Skeletal muscle tissue (tissue), 4 donors: ENCODE results near the gene PDLIM3. TPM values are rescaled to one million over a fixed set of nuclear protein-coding genes. Genes with fewer than 3 reads are reported as not detected.
A peak's percentile ranks its signal among the peaks of the same experiment; 100 is the strongest.

Experiments used
- H3K27ac ChIP-seq: one replicate; pipeline ENCODE4 v1.7.0; 2013; ENCODE audit warnings: mild to moderate bottlenecking, low read depth, low read length, inconsistent platforms
- H3K27me3 ChIP-seq, 3 donors: one replicate each; pipeline ENCODE4 v1.7.0; 2013; ENCODE audit warnings: low read length in 3 of 3; ENCODE audit not compliant: control insufficient read depth in 3 of 3, insufficient read depth in 3 of 3
- H3K36me3 ChIP-seq, 3 donors: one replicate each; pipeline ENCODE4 v1.7.0; 2013; ENCODE audit warnings: low read length in 3 of 3; ENCODE audit not compliant: control insufficient read depth in 3 of 3, insufficient read depth in 3 of 3
- H3K4me1 ChIP-seq, 3 donors: one replicate each; pipeline ENCODE4 v1.7.0; 2013; ENCODE audit warnings: low read length in 3 of 3, mild to moderate bottlenecking in 3 of 3; ENCODE audit not compliant: control insufficient read depth in 3 of 3, insufficient read depth in 3 of 3
- H3K4me3 ChIP-seq, 3 donors: one replicate each; pipeline ENCODE4 v1.7.0; 2013; ENCODE audit warnings: low read length in 3 of 3
- H3K9ac ChIP-seq, 3 donors: one replicate each; pipeline ENCODE4 v1.7.0; 2013; ENCODE audit warnings: low read length in 3 of 3, mild to moderate bottlenecking in 3 of 3, moderate library complexity in 2 of 3, low read depth in 1 of 3
- H3K9me3 ChIP-seq, 3 donors: one replicate each; pipeline ENCODE4 v1.7.0; 2013; ENCODE audit warnings: low read length in 3 of 3; ENCODE audit not compliant: control insufficient read depth in 3 of 3
- total RNA-seq: library from RNA; depleted of rRNA; stranded (reverse); fragments of >200 nt; gene quantifications from one replicate; pipeline ENCODE4 v1.2.3, GENCODE V29; 2014
- donor health status: Osteomylitis.

PDLIM3 gene, protein sequence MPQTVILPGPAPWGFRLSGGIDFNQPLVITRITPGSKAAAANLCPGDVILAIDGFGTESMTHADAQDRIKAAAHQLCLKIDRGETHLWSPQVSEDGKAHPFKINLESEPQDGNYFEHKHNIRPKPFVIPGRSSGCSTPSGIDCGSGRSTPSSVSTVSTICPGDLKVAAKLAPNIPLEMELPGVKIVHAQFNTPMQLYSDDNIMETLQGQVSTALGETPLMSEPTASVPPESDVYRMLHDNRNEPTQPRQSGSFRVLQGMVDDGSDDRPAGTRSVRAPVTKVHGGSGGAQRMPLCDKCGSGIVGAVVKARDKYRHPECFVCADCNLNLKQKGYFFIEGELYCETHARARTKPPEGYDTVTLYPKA
- total RNA-seq: 415 TPM

DNA sequence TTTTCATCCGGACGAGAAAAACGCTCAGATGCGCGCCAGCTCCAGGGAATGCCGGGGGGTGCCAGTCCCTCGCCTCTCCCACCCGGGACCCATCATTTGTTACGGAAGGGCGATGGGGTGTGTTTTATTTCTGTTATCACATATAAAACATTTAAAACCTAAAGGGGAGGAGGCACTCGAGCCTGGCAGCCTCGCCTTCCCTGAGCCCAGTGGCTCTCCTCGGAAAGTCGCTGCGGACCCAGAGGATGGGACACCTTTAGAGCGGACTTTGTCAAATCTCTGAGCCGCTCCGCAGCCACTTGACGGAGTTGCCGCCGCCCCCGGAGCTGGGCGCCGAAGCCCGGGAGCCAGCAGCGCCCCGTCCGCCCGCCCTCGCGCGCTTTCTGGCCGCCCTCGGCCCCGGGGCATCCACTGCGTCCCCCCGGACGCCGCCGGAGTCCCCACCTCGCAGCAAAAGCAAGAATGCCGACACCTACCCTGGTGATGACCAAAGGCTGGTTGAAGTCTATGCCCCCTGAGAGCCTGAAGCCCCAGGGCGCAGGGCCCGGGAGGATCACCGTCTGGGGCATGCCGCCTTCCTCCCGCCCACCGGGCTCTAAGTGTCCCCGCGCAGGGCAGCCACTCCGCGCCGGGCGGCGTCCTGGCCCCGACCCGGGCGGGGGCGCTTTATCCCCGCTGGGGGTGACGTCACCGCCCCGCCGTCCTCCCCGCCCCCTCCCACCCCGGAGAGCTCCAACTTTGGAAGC is at the start of gene PDLIM3:
PDLIM3 (minus strand) TSS at position 642 of the 746 bp plus-strand sequence; CDS start at position 569, 73 bp downstream.
- H3K4me3 ChIP-seq: peak within 1 kb of the TSS; percentile 75 to 97 (median 88)
- peak within 1 kb of the TSS; percentile 98 to 99 (median 99) for H3K9ac ChIP-seq
- H3K27me3 ChIP-seq: no peaks in the 10 kb centered on the region
- H3K36me3 ChIP-seq: peaks cover under 1 to 16% (median 6%) of the 10 kb centered on the region in 3 donors
- no peaks in the 10 kb centered on the region for H3K9me3 ChIP-seq
- peaks cover 17 to 24% (median 22%) of the 10 kb centered on the region in 3 donors for H3K4me1 ChIP-seq
- peak within 1 kb of the TSS; percentile 99 for H3K27ac ChIP-seq

DNA sequence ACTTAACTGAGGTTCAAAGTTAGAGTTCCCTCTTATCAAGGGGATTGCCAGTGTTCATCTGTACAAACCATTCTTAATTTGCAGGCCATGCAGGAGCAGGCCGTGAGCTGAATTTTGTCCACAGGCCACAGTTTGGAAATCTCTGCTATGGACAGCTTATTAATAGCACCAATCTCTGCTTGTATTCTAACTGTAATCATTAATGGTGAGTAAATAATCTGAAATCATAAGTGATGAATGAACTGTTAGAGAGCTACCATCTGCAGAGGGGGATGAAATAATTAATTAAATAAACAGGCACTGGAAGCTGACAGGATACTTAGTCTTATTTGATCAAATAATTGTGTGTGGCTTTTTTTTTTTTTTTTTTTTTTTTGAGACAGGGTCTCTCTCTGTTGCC is 48.5 kb upstream of the PDLIM3 start:
- Histone ChIP-seq H3K4me1 (peaks cover 6 to 21% (median 8%) of the 10 kb centered on the region in 3 donors), H3K4me3 (no peak overlapping the region), H3K9me3 (no peaks in the 10 kb centered on the region), H3K27ac (peak overlapping the region; percentile 90), H3K9ac (peak overlapping the region in 1 of 3 donors; percentile 52), H3K36me3 (no peaks in the 10 kb centered on the region), H3K27me3 (no peaks in the 10 kb centered on the region)

DNA sequence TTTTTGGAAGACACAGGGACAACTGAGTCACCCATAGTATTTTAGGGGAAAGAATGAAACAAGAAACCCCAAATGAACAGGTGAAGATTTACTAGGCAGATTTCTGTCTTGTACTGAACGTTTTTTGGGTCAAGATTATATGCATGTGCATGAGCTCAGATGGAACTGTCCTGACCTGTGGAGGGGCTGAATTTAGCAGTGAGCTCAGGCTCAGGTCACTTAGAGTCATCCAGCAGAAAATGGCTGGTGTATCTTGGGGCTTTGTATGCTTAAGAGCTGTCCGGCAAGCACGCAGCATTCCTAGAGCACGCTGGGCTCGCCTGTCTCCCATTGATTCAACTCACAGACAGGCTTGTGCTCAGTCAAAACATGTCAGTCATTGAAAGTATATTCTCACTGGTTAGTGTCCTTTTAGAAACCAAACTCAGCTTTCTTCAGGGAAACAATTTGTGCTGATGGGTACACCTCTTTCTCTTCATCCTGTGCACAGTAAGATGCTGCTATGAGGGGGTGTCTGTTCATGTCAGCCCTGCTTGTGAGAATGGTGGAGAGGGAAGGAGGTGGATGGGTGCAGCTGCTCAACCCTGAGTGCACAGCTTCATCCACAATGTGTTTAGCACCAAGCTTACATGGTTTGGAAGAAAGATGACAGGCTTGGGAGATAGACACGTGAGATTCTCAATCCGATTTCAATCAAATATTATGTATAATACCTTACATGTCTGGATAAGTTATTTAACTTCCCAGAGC is 47.5 kb upstream of the PDLIM3 start:
- Histone ChIP-seq H3K27ac (peak overlapping the region; percentile 90), H3K27me3 (no peaks in the 10 kb centered on the region), H3K9ac (peak overlapping the region; percentile 37 to 61 (median 52)), H3K36me3 (no peaks in the 10 kb centered on the region), H3K4me1 (peaks cover 2 to 19% (median 12%) of the 10 kb centered on the region in 3 donors), H3K9me3 (no peaks in the 10 kb centered on the region), H3K4me3 (peak overlapping the region in 1 of 3 donors; percentile 46)

DNA sequence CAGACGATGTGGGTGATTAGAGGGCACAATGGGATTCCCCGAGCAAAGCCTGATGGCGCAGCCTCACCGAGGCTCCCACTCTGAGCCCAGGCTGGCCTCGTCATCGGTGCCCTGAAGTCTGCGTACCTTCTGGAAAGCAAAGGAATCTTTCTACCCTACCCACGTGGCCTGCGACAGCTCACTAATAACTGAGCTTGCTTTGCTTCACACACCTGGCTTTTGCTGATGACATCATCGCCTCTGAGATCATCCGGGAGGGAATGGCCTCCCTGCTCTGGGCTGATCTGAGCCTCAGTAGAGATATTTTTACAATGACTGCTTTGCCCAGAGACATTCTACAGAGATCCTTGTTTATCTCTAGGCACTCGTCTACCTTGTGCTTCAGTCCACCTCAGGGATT is 45.4 kb upstream of the PDLIM3 start:
- no peaks in the 10 kb centered on the region for H3K27me3 ChIP-seq
- H3K36me3 ChIP-seq: no peaks in the 10 kb centered on the region
- H3K4me3 ChIP-seq: no peak overlapping the region
- H3K27ac ChIP-seq: peak overlapping the region; percentile 90
- no peaks in the 10 kb centered on the region for H3K9me3 ChIP-seq
- no peak overlapping the region for H3K9ac ChIP-seq
- peaks cover 17 to 24% (median 17%) of the 10 kb centered on the region in 3 donors for H3K4me1 ChIP-seq

DNA sequence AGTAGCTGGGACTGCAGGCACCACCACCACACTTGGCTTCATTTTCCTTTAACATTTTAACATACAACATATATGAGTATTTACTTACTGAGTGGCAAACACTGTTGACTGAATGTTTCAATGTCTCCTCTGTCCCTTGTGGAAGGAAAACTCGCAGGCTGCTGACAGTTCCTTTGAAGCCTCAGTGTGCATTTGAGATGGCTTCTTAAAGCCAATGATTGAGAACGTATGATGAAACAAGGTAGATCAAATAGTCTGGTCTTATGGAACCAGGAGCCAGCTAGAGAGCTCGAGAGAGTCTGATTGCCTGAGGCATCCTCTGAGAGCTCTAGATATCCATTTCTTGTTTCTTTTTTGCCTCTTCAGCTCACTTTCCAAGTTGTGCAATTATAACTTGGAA is 43.0 kb upstream of the PDLIM3 start:
- peaks cover 24 to 35% (median 25%) of the 10 kb centered on the region in 3 donors for H3K4me1 ChIP-seq
- peak overlapping the region in 1 of 3 donors; percentile 25 for H3K4me3 ChIP-seq

DNA sequence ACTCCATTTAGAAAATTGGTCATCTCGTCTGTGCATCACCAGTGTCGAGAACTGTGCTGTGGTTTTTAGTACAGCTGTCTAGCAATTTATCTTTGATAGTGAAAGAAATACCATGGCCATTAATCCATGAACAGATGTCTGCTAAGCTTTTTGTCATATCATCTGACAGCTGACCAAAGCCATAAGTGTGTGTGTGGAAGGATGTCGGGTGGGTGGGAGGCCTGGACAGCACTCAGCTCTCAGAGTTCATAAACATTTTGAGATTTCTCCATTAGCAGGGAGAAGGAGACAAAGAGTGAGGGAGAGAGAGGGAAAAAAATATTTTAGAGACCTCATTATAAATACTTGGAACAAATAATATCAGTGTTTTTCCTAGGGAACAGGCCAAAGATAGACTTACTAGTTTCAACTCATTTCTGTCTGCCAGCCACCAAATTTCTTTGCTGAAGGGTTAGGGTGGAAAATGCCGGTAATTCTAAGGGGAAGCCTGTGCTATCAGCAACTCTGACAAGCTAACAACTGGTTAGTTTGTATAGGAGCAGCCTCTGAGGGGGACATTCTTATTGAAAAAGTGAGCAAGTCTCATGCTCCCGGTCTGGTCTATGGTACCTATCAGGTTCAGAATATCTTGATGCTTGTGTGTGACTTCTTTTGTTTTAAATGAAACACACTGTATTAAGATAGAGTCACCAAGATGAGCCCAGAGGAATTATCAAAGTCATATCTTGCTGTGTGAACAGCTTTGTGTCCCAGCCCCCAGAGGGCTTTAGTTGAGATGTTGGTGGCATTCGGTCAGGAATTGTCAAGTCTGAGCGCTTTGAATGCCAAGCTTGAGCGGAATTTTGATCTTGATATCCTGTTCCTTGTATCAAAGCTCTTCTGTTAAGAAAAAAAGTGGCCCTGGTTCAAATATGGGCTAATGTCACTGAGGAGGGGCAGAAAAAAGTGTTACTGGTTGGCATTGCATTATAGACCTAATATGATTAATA is 41.9 kb upstream of the PDLIM3 start:
- H3K27me3 ChIP-seq: no peaks in the 10 kb centered on the region
- H3K27ac ChIP-seq: peak overlapping the region; percentile 98
- H3K4me3 ChIP-seq: peak overlapping the region in 2 of 3 donors; percentile 25 to 39
- H3K4me1 ChIP-seq: peaks cover 20 to 33% (median 29%) of the 10 kb centered on the region in 3 donors
- no peaks in the 10 kb centered on the region for H3K36me3 ChIP-seq
- peak overlapping the region; percentile 68 to 82 (median 71) for H3K9ac ChIP-seq
- no peaks in the 10 kb centered on the region for H3K9me3 ChIP-seq

More for the DNA sequence above, 43.0 kb upstream of the PDLIM3 start:
- no peaks in the 10 kb centered on the region for H3K36me3 ChIP-seq
- peak overlapping the region in 1 of 3 donors; percentile 82 for H3K9ac ChIP-seq
- H3K9me3 ChIP-seq: no peaks in the 10 kb centered on the region
- no peaks in the 10 kb centered on the region for H3K27me3 ChIP-seq
- H3K27ac ChIP-seq: peak overlapping the region; percentile 98

DNA sequence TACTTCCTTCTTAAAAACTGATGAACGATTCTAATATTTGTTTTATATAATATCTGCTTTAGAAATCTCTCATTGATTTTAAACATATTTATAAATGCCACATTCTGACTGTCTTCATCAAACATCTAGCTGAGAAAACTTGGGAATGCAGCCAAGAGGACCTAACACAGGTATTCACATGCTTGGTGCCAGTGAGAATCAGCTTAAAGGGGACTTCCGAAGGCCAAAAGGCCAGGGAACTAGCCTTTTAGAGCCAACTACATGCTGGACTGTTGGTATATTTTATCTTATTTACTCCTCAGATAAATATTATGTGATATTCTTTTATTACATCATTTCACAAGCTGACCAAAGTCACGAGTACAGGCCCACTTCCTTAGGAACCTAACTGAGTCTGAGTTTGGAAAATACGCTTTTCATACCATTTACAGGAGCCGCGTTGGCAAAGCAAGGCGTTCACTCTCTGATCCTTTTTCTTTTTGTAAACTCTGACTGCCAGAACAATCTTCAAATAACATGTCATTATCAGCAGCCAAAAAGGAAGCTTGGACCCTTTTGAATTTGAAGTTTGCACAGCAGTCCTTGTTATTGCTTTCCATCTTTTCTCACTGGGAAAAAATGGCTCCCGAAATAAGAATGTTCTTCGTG is 41.1 kb upstream of the PDLIM3 start:
- peaks cover 24 to 36% (median 29%) of the 10 kb centered on the region in 3 donors for H3K4me1 ChIP-seq
- H3K9ac ChIP-seq: peak overlapping the region; percentile 68 to 82 (median 71)
- H3K27me3 ChIP-seq: no peaks in the 10 kb centered on the region
- H3K36me3 ChIP-seq: no peaks in the 10 kb centered on the region
- peak overlapping the region in 1 of 3 donors; percentile 34 for H3K4me3 ChIP-seq
- H3K27ac ChIP-seq: peak overlapping the region; percentile 98
- H3K9me3 ChIP-seq: no peaks in the 10 kb centered on the region

DNA sequence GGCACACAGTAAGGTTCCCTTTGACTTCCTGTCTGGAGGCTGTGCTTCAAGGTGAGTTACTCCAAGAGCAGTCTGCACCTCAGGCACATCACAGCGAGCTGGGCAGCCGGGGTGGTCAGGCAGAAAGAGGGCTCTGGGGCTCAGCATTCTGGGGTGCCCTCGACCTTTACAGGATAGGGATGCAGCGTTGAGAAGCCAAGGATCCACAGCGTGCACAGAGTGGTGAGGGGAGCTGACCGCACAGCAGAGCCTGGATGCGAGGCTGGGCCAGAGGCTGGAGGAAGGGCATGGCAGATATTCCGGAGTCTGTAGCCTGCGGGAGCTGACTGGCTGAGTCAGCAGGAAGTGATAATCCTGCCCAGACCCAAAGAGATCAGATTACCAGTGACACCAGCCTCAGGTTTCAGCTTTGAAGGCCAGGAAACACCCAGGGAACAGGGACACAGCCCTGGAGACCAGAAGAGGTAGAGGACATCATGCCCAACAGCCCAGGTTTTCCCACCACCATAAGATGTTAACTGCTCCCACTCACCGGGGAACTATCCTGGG is 38.4 kb upstream of the PDLIM3 start:
- Histone ChIP-seq H3K4me1 (peaks cover 41 to 51% (median 46%) of the 10 kb centered on the region in 3 donors), H3K9ac (peak overlapping the region; percentile 66 to 71 (median 69))

More for the DNA sequence above, 38.4 kb upstream of the PDLIM3 start:
- Histone ChIP-seq H3K27me3 (no peaks in the 10 kb centered on the region), H3K9me3 (no peaks in the 10 kb centered on the region), H3K4me3 (peak overlapping the region; percentile 35 to 65 (median 47)), H3K27ac (peak overlapping the region; percentile 98), H3K36me3 (no peaks in the 10 kb centered on the region)
